Naive thymus-derived CD4-positive, alpha-beta T cell (primary cell): ENCODE data around the gene DNAJB8. TPM values are rescaled to one million over a fixed set of nuclear protein-coding genes. Genes with fewer than 3 reads are reported as not detected.

ENCODE experiments used
- ATAC-seq: fragments of 150-1000 bp; cut with Tn5 transposase; 2 replicates; pipeline ENCODE4 v1.10.0; 2021; ENCODE audit warnings: mild to moderate bottlenecking, moderate library complexity
- CTCF ChIA-PET: fragments of 350-600 bp; sonication (Branson Sonifier 250); formaldehyde crosslinking; loops from one replicate; lab custom pipeline; 2021; ENCODE audit warnings: antibody characterized with exemption; lab: Charles Lee
- POLR2A ChIA-PET: fragments of 350-600 bp; sonication (Branson Sonifier 250); formaldehyde crosslinking; loops from one replicate; lab custom pipeline; 2021; ENCODE audit warnings: antibody characterized with exemption, inconsistent platforms; lab: Charles Lee
- DNase-seq, 9 donors: peaks; one replicate each; pipeline versions ENCODE4 v3.0.0 to v3.0.0-alpha.2; 2020 to 2022; ENCODE audit warnings: mixed read lengths in 1 of 9
- H3K27ac ChIP-seq: one replicate; pipeline ENCODE4 v1.7.0; 2013; ENCODE audit warnings: mild to moderate bottlenecking, low read depth, low read length, moderate library complexity
- H3K27me3 ChIP-seq, 2 donors: one replicate each; pipeline ENCODE4 v1.7.0; 2013; ENCODE audit warnings: low read length in 2 of 2, mild to moderate bottlenecking in 2 of 2, moderate library complexity in 2 of 2; ENCODE audit not compliant: control insufficient read depth in 2 of 2, insufficient read depth in 2 of 2
- H3K36me3 ChIP-seq, 3 experiments: 1 replicate in 2 of 3; 2 replicates in 1 of 3; pipeline ENCODE4 v1.7.0; 2013; ENCODE audit warnings: low read length in 3 of 3, mild to moderate bottlenecking in 3 of 3, moderate library complexity in 1 of 3; ENCODE audit not compliant: insufficient read depth in 3 of 3, control insufficient read depth in 2 of 3
- H3K4me1 ChIP-seq, 2 donors: one replicate each; pipeline ENCODE4 v1.7.0; 2013; ENCODE audit warnings: low read length in 2 of 2, mild to moderate bottlenecking in 2 of 2, moderate library complexity in 1 of 2; ENCODE audit not compliant: control insufficient read depth in 2 of 2, insufficient read depth in 2 of 2
- H3K4me3 ChIP-seq: 2 replicates; pipeline ENCODE4 v1.7.0; 2013; ENCODE audit warnings: mild to moderate bottlenecking, low read length
- H3K9me3 ChIP-seq, 3 experiments: 1 replicate in 2 of 3; 2 replicates in 1 of 3; pipeline ENCODE4 v1.7.0; 2013; ENCODE audit warnings: low read length in 3 of 3; ENCODE audit not compliant: control insufficient read depth in 2 of 3
- H3K27ac Mint-ChIP-seq, 9 donors: one replicate each; pipeline ENCODE4 v1.8.0; 2020 to 2022; ENCODE audit warnings: mixed read lengths in 9 of 9, mild to moderate bottlenecking in 8 of 9, moderate library complexity in 5 of 9, inconsistent platforms in 2 of 9
- H3K27me3 Mint-ChIP-seq, 5 donors: one replicate each; pipeline ENCODE4 v1.8.0; 2021 to 2022; ENCODE audit warnings: mixed read lengths in 5 of 5, mild to moderate bottlenecking in 1 of 5
- H3K36me3 Mint-ChIP-seq, 5 donors: one replicate each; pipeline ENCODE4 v1.8.0; 2020 to 2022; ENCODE audit warnings: mixed read lengths in 5 of 5, mild to moderate bottlenecking in 3 of 5, inconsistent platforms in 1 of 5
- H3K4me1 Mint-ChIP-seq, 7 donors: one replicate each; pipeline ENCODE4 v1.8.0; 2020 to 2022; ENCODE audit warnings: mixed read lengths in 7 of 7, mild to moderate bottlenecking in 3 of 7, inconsistent platforms in 1 of 7
- H3K4me3 Mint-ChIP-seq, 10 donors: one replicate each; pipeline ENCODE4 v1.8.0; 2020 to 2022; ENCODE audit warnings: mild to moderate bottlenecking in 10 of 10, mixed read lengths in 10 of 10, moderate library complexity in 6 of 10, inconsistent platforms in 2 of 10
- H3K9me3 Mint-ChIP-seq, 11 donors: one replicate each; pipeline ENCODE4 v1.8.0; 2020 to 2022; ENCODE audit warnings: mixed read lengths in 11 of 11, mild to moderate bottlenecking in 4 of 11, inconsistent platforms in 1 of 11, moderate library complexity in 1 of 11
- intact Hi-C, 2 donors: fragments of 100-400 bp; cut with micrococcal nuclease; formaldehyde crosslinking; loops; one replicate each; pipeline ENCODE4 v1.15.1; 2023
- polyA plus RNA-seq, 2 donors: library from polyadenylated mRNA; unstranded; fragments of 300-500 nt; fragmentation: Illumina TruSeq; gene quantifications; one replicate each; pipeline ENCODE4 v1.2.3, GENCODE V29; 2021
- total RNA-seq, 6 experiments: library from RNA in 5 of 6; stranded (reverse) in 5 of 6; gene quantifications; 1 replicate in 5 of 6; 2 replicates in 1 of 6; pipeline ENCODE4 v1.2.3 and lab custom pipeline; 2021 to 2026

DNAJB8 gene
- total and polyA plus RNA-seq, 7 experiments from 2014 or later, result not detected

DNA sequence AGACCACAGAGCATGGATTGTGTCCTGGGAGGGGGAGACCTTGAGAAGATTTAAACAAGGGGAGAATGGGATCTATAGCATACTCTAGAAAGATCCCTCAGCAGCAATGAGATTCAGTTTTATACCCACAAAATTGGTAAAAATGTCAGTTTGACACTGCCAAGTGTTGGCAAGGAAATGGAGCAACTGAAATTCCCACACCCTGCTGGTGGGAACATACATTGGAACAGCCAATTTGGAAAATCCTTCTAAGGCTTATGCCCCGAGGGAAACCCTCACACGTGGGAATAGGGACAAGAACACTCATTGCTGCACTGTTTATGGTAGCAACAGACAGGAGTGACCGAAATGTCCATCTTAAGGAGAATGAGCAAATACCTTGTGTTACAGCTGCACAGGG lies 5.0 kb upstream of the DNAJB8 start:
- POLR2A ChIA-PET, result no interaction called here
- Histone ChIP-seq H3K4me3 (no peak overlapping the region), H3K27ac (no peak overlapping the region), H3K36me3 (no peaks in the 10 kb centered on the region), H3K4me1 (no peaks in the 10 kb centered on the region), H3K9me3 (no peaks in the 10 kb centered on the region), H3K27me3 (no peaks in the 10 kb centered on the region)
- CTCF ChIA-PET, result no interaction called here
- no peak for DNase-seq
- ATAC-seq, result no peak
- Mint-ChIP-seq H3K36me3 (no peaks in the 10 kb centered on the region), H3K4me1 (peaks cover 0 to 8% (median 7%) of the 10 kb centered on the region in 7 donors), H3K4me3 (no peak overlapping the region), H3K9me3 (peaks cover 0 to 2% (median 0%) of the 10 kb centered on the region in 11 donors), H3K27me3 (peaks cover 7 to 23% (median 13%) of the 10 kb centered on the region in 5 donors), H3K27ac (no peak overlapping the region)
- intact Hi-C loops, result no loop called here

DNA sequence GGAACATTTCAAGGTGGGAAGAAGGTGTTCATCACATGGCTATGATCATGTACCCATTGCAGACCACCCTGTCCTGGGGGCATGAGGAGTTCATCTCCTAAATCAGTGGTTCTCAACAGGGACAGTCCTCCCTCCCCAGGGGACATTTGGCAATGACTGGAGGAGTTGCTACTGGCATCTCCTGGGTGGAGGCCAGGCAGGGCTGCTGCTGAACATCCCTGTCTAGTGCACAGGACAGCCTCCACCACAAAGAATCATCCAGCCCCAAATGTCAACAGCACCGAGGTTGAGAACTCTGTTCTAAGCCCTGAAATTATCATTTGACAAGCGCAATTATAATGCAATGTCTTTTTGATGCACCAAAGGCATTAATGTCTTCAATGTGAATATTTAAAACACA lies 4.4 kb upstream of the DNAJB8 start:
- ATAC-seq (no peak), DNase-seq (no peak)
- ChIA-PET CTCF (no interaction called here), POLR2A (no interaction called here)
- Histone ChIP-seq H3K36me3 (no peaks in the 10 kb centered on the region), H3K9me3 (no peaks in the 10 kb centered on the region), H3K4me3 (no peak overlapping the region), H3K27ac (no peak overlapping the region), H3K4me1 (no peaks in the 10 kb centered on the region), H3K27me3 (no peaks in the 10 kb centered on the region)
- intact Hi-C loops, result no loop called here
- no peak overlapping the region for H3K27ac Mint-ChIP-seq
- peaks cover 0 to 2% (median 0%) of the 10 kb centered on the region in 11 donors for H3K9me3 Mint-ChIP-seq
- peaks cover 0 to 13% (median 8%) of the 10 kb centered on the region in 7 donors for H3K4me1 Mint-ChIP-seq
- peaks cover 10 to 22% (median 16%) of the 10 kb centered on the region in 5 donors for H3K27me3 Mint-ChIP-seq
- no peak overlapping the region for H3K4me3 Mint-ChIP-seq
- no peaks in the 10 kb centered on the region for H3K36me3 Mint-ChIP-seq

DNA sequence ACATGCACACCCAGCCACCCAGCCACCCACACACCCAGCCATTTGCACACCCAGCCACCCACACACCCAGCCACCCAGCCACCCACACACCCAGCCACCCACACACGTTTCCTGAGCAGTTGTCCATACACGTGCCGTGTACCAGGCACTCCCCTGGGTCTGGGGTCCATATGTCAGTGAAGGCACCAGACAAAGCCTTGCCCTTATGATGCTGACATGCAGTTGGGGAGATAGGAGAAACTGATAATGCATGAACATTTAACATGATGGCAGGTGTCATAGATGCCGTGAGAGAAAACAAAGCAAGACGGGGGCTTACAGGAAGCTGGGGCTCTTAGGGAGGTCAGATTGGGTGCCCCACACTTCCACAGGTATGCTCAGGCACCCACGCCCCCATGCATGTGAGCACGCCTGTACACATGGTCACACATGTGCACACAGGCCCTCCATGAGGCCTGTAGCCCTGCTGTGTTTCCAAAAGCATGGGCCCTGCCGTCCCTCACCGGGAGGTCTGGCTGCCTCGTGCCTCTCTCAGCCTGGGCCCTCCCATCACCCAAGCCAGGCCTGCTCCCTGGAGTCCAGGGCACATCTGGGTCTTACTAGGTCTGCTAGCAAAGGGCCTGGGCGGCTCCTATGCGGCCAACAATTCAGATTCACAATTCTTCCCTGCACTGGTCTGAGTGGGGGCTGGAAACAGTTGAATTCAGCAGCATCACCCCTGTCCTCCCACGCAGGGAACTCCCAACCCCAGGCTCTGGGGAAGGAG lies 3.6 kb upstream of the DNAJB8 start:
- Histone ChIP-seq H3K4me3 (no peak overlapping the region), H3K9me3 (no peaks in the 10 kb centered on the region), H3K4me1 (no peaks in the 10 kb centered on the region), H3K27me3 (no peaks in the 10 kb centered on the region), H3K36me3 (no peaks in the 10 kb centered on the region), H3K27ac (no peak overlapping the region)
- no peak overlapping the region for H3K27ac Mint-ChIP-seq
- H3K4me1 Mint-ChIP-seq, result peaks cover 3 to 15% (median 9%) of the 10 kb centered on the region in 7 donors
- peaks cover 17 to 24% (median 22%) of the 10 kb centered on the region in 5 donors for H3K27me3 Mint-ChIP-seq
- peaks cover 0 to 2% (median 0%) of the 10 kb centered on the region in 11 donors for H3K9me3 Mint-ChIP-seq
- H3K36me3 Mint-ChIP-seq, result peaks cover 0 to 3% (median 0%) of the 10 kb centered on the region in 5 donors
- ATAC-seq, result no peak
- H3K4me3 Mint-ChIP-seq, result no peak overlapping the region
- no peak for DNase-seq
- ChIA-PET POLR2A (no interaction called here), CTCF (no interaction called here)
- intact Hi-C loops, result no loop called here

DNA sequence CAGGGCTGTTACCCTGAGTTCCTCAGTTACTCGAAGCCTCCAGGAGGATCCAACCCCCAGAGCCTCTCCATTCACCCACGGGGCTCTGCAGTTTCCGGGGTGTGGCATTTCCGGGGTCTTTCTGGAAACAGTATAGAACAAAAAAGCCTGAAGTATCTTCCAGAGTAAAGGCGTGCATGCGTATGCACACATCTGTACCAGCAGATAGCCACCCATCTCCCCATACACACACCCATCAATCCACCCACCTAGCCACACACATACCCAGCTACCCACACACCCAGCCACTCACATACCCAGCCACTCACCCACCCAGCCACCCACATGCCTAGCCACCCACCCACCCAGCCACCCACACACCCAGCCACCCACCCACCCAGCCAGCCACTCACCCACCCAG lies 2.9 kb upstream of the DNAJB8 start:
- Histone ChIP-seq H3K36me3 (no peaks in the 10 kb centered on the region), H3K27me3 (no peaks in the 10 kb centered on the region), H3K9me3 (no peaks in the 10 kb centered on the region), H3K4me3 (no peak overlapping the region), H3K27ac (no peak overlapping the region), H3K4me1 (no peaks in the 10 kb centered on the region)
- intact Hi-C loops, result loop anchor here in 1 of 2 donors (5.0 kb wide), 1 partner anchor 42 kb away; no protein-coding TSS in a partner anchor
- H3K4me1 Mint-ChIP-seq, result peaks cover 3 to 15% (median 9%) of the 10 kb centered on the region in 7 donors
- ChIA-PET POLR2A (no interaction called here), CTCF (no interaction called here)
- ATAC-seq (no peak), DNase-seq (no peak)
- H3K9me3 Mint-ChIP-seq, result peaks cover 0 to 2% (median 0%) of the 10 kb centered on the region in 11 donors
- no peak overlapping the region for H3K27ac Mint-ChIP-seq
- H3K36me3 Mint-ChIP-seq, result peaks cover 0 to 3% (median 0%) of the 10 kb centered on the region in 5 donors
- H3K27me3 Mint-ChIP-seq, result peaks cover 20 to 29% (median 25%) of the 10 kb centered on the region in 5 donors
- no peak overlapping the region for H3K4me3 Mint-ChIP-seq

DNA sequence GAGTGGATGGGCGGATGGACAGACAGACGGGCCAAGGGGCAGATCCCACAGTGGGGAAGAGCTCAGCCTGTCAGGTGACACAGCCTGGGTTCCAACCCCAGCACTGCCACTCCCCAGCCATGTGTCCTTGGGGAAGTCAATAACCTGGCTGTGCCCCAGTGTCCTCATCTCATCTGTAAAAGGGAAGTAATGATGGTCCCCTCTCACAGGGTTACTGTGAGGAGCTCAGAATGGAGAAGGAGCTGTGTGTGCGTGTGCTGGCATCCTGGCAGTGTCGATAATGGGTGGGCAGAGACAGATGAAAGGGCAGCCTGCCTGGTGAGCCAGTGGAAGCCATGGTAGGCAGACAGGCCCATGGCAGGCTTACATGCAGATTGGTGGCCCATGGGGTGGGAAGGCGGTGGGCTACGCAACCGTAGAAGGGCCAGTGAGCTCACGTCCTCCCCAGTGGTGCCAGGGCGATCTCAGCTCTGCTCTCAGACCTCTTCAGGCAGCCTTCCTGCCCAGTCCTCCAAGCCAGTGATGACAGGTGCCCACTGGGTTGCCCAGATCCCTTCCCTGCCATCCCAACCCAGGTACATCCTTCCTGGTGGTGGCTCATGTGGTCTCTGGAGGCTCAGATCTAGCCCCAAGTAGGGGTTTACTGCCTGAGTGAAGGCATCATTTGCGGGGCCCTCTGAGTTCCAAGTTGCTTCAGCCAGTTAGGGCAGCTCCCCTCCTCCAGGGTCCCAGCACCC lies 2.3 kb upstream of the DNAJB8 start:
- Mint-ChIP-seq H3K4me1 (peaks cover 3 to 15% (median 9%) of the 10 kb centered on the region in 7 donors), H3K9me3 (peaks cover 0 to 2% (median 0%) of the 10 kb centered on the region in 11 donors), H3K27ac (peak overlapping the region in 3 of 9 donors; percentile 22 to 77 (median 43)), H3K36me3 (peaks cover 0 to 3% (median 0%) of the 10 kb centered on the region in 5 donors), H3K27me3 (peaks cover 20 to 32% (median 24%) of the 10 kb centered on the region in 5 donors), H3K4me3 (no peak overlapping the region)
- Histone ChIP-seq H3K4me1 (no peaks in the 10 kb centered on the region), H3K27ac (no peak overlapping the region), H3K9me3 (no peaks in the 10 kb centered on the region), H3K27me3 (no peaks in the 10 kb centered on the region), H3K36me3 (no peaks in the 10 kb centered on the region), H3K4me3 (no peak overlapping the region)
- intact Hi-C loops, result loop anchor here in 1 of 2 donors (5.0 kb wide), 1 partner anchor 42 kb away; no protein-coding TSS in a partner anchor
- ATAC-seq (no peak), DNase-seq (no peak)
- CTCF ChIA-PET, result no interaction called here
- POLR2A ChIA-PET, result no interaction called here

DNA sequence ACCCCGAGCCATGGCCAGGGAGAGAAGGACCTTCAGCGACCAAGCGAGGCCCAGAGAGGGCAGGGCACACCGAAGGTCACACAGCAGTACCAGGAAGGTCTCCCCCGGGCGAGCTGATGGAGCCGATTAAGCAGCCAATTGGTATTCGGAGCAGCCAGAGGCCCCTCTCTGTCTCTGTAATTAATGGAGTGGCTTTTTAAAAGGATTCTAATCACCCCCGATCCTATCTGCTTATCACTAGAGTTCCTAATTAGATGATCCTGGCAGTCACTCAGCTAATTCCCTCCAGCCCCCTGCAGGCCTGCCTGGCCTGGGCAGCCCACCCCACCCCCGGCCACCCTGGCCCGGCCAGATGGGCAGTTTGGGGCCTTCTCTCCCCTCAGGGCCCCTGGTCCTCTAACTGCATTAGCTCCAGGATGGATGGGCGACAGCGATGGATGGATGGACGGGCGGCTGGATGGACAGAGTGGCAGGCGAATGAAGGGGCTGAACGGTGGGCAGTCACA lies 1.6 kb upstream of the DNAJB8 start:
- Mint-ChIP-seq H3K9me3 (peaks cover 0 to 2% (median 0%) of the 10 kb centered on the region in 11 donors), H3K27me3 (peaks cover 20 to 36% (median 26%) of the 10 kb centered on the region in 5 donors), H3K4me3 (no peak overlapping the region), H3K36me3 (peaks cover 0 to 3% (median 0%) of the 10 kb centered on the region in 5 donors), H3K4me1 (peaks cover 3 to 15% (median 9%) of the 10 kb centered on the region in 7 donors), H3K27ac (peak overlapping the region in 1 of 9 donors; percentile 43)
- H3K4me3 ChIP-seq, result no peak overlapping the region
- H3K27ac ChIP-seq, result no peak overlapping the region
- intact Hi-C loops, result loop anchor here in 1 of 2 donors (5.0 kb wide), 1 partner anchor 41 kb away; no protein-coding TSS in a partner anchor
- ATAC-seq (no peak), DNase-seq (no peak)
- H3K4me1 ChIP-seq, result no peaks in the 10 kb centered on the region
- H3K9me3 ChIP-seq, result no peaks in the 10 kb centered on the region
- POLR2A ChIA-PET, result no interaction called here
- H3K36me3 ChIP-seq, result no peaks in the 10 kb centered on the region
- H3K27me3 ChIP-seq, result no peaks in the 10 kb centered on the region
- CTCF ChIA-PET, result no interaction called here
